GM19455 (cell line): ENCODE results near the gene DLK2.
"Not testable (repeated sequence)": the region's sequence is repeated elsewhere in the genome, so short reads cannot be mapped to it uniquely, and the experiment has no call there.

Experiments used
- ATAC-seq: cut with Tn5 transposase; IDR thresholded peaks from one replicate; pipeline ENCODE4 v1.9.1; 2021; ENCODE audit not compliant: unreplicated experiment

The DLK2 gene

DNA sequence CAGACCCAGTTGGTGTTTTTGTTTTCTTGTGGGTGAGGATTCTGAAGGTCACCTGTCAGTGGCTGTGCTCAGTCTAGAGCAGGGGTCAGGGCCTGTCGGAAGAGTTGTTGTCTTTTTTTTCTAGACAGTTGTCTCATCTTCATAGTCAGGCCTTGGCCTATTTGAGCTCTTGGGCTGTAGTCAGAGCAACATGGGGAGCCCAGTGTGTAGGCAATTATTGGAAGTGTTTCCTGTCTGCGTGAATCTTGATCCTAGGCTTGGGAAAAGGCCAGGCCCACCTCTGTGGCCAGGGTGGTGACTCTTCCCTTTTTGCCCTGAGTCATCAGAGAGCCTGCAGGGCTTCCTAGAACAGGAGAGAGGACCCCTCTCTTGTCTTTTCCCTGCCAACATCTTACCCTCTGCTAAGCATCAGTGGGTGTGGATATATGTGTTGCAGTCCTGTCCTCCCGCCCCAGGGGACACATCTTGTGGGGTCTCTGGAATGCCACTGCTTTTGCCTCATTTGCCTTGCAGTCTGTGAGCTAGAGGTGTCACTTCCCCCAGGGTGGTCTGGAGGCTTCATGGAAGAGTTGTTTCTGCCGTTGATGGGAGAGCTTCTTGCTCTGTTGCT is 33.4 kb upstream of the DLK2 start:
- ATAC-seq: no peak

DNA sequence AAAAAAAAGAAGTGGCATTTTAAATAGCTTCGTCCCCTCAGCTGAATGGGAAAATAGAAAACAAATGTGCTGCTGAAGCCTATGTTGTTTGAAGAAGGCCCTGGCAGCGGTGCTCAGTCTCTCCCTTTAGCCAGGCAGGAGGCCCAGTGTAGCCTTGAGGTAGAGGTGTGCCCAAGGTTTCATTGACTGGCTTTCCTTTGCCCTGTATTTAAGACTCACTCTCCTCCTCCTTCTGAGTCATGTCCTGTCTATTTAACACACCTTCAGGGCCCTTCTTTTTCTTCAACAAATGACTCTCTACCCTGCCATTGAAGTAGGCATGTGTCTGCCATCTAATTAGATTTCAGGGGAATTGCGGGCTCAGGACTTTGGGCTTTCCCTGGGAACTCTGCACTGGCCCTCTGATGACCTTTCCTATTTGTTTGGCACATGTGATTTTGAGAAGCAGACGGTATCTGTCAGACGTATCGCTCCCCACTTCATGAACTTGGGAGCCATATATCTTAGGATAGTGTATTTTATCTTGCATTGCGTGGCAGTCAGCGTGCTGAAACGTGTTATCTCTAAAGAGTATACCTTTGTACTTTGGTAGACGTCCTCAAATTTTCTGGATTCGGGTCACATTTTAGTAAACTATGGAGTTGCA is 26.4 kb upstream of the DLK2 start:
- ATAC-seq: no peak

DNA sequence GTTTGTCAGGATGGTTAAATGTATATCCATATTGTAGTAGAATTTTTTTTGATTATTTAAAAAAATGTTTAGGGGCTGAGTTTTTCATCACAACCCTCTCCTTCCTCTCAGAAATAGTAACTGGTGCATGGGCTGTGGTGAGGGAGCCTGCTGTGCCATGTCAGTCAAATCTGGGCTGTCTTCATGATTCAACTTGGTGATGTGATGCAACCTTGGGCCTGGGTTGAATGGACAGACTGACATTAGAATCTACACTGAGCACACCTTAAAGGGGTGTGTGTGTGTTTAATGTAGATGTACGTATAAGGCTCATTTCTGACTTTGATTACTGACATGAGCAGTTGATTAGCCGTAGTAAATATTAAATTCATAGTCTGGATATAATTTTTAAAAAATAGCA is 25.7 kb upstream of the DLK2 start:
- ATAC-seq: no peak

DNA sequence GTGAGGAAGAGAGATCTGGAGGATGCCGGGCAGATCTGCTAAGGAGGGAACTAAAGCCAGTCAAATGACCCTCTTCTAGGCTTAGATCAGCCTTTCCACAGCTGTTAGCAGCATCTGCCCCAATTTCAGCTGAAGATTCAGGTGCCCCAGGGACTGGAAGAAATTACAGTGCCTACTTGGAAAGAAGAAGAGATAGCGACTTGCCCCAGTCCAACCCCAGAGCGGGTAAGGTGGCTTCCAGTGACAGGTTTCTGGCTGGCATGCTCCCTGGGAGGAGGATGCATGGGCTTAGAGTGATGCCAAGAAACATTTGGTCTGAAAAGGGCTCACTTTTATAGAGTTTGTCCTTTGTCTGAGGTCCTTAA is 22.6 kb upstream of the DLK2 start:
- ATAC-seq: no peak

DNA sequence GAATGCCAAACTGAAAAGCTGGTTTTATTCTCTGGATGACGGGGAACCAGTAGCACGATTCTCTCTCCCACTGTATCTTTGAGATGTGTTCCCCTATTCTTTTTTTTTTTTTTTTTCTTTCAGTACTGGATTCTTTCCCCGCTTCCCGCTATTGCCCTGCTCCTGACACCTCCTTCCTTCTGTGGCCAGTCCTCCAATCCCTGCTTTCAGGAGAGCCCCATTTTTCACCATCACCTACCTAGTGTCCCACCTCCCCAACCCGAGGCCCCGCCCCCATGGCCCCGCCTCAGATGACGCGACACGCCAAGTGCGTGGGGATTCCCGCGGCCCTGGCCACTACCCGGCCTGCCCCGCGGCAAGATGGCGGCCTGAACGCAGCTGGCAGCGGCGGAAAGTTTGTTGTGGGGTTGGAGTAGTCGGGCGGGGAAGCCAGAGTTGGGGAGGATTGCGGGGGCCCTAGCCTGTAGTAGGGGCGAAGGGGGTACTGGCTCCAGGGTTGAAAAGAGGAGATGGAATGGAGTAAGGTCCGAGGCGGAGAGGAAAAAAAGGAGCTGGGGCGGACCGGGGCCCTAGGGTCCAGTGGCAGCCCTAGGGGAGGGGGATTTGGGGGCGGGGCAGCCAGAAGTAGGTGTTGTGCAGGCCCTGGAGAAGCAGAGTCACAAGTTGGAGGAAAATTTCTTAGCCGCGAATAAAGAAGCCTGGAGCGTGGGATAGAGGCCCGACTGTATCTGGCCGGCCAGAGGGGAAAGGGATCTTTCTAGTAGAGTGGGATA is 22.1 kb upstream of the DLK2 start, which contains the start of gene TJAP1:
TJAP1 (plus strand) TSS at position 336 of the 773 bp plus-strand sequence. CDS start 21,432 bp downstream, outside the sequence.
- ATAC-seq: peak; percentile 93

DNA sequence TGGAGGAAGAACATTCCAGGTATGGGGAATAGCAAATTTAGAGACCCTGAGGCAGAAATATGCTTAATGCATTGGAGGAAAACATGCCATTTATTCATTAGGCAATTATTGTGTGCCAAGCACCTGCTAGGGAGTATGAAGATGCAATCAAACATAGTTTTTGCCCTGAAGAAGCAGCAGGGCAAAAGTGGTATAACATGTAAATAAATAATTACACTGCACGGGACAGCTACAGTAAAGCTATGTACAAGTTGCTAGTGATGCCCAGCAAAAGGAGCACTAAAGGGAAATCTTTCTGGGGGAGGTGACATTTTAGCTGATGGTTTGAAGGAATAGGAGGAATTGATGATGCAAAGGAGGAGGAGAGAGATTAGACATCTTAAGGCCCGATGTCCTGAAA is 21.4 kb upstream of the DLK2 start:
- no peak for ATAC-seq

DNA sequence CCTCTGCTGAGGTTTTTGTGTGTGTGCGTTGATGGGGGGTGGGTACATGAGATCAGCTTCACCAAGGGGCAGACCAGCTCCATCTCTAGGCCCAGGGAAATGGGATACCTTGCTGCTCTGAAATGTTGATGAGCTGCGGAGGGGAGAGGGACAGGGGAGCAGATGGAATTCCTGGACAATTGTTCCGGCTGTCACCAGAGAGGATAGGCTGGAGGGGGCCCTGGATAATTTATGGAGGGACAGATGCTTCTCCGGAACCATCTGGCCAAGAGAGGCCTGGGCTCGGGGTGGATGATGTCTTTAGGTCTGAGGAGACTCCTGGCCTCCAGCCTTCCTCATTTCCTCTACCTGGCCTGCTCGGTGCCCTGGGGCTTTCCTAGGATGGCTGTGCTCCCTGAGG is 20.2 kb upstream of the DLK2 start:
- ATAC-seq: no peak

DNA sequence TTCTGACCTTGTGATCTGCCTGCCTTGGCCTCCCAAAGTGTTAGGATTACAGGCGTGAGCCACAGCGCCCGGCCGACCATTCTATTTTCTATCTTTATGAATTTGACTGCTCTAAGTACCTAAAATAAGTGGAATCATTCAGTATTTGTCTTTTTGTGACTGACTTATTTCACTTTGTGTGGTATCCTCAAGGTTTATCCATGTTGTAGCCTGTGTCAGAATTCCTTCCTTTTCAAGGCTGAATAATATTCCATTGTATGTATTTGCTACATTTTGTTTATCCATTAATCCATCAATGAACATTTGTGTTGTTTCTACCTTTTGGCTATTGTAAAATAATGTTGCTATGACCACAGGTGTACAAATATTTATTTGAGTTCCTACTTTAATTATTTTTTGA is 17.2 kb upstream of the DLK2 start:
- ATAC-seq: no peak

DNA sequence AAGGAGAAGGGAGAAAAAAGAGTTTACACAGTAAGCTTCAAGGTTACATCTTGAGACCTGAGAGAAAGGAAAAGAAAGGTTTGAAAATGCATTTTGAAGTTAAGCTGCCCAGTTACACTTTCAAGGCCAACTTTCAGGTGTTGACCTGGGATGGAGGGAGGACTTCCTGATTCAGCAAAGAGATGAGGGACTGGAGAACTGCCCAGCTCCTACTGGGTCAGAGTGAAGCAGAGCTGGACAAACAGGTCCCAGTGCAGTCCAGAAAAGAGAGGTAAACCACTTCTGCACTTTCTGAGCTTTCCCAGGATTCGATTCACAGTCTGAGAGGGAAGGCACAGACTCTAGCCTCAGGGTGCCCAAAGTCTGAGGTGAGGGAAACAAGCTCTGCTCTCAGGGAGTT is 16.1 kb upstream of the DLK2 start:
- ATAC-seq: no peak

DNA sequence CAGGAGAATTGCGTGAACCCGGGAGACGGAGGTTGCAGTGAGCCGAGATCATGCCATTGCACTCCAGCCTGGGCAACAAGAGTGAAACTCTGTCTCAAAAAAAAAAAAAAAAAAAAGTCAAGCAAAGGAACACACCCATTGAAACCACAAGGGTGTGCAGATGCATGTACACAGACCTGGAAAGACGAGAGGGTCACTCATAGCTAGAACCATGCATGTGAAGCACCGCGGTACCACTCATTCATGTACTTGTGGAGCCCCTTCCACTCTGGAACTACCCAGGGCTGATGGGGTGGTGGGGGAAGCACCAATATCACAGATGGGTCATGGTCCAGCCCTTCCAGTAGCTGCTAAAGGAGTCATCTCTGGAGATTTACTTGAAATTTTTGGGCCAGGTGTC is 14.6 kb upstream of the DLK2 start:
- ATAC-seq: no peak

DNA sequence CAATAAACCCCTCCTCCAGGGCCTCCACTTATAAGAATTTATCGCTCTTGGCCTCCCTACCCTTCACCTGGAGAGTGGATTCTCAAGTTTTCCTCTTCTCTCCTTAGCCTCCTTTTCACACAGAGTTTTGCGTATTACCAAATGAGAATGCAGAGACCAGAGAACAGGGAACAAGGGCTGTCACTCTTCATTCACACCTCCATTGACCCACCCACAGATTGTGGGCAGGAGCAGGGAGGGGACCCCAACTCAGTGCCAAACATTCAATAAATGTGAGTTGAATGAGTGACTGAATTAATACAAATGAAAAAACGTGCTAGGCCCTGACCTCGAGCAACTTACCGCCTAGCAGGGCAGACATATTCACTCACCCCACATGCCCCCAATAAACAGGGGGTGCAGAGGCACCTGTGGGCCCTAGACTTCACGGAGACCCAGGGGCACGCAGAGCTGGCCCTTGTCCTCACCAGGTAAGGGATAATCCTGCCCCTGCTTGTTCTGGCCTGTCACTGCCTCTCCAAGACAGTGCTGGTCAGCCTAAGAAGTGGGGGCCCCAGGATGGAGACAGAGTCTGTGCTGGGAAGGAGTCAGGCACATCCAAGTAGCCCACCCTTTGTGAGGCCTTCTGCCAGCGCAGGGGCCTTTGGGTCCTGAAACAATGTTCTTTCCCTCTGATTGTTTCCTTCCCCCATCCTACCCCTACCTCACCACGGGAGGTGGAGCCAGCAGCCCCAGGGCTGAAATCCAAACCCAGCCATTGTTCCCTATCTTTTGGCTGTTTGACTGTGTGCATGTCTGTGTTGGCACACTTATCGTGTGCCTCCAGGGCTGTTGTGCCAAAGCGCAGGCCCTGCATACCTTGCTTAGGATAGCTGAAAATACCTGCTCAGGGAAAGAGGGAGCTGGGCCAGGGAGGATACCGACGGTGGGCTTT is 13.7 kb upstream of the DLK2 start:
- no peak for ATAC-seq

DNA sequence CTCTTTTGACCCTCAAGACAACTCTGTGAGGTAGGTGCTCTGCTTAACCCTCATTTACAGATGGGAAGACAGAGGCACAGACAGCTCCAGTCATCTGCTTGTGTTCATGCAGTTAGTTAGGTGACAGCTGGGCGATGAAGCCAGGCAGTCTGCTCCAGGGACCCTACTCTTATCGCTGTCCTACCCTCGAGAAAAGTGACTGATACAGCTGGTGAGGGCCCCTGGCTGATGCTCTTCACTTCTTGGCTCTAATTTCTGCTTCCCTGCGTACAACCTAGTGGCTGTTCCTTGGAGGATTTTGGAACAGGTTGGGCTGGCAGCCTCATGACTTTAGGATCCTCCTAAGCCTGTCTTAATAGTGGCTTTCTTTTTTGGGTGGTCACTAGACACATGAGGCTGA is 12.9 kb upstream of the DLK2 start:
- no peak for ATAC-seq

DNA sequence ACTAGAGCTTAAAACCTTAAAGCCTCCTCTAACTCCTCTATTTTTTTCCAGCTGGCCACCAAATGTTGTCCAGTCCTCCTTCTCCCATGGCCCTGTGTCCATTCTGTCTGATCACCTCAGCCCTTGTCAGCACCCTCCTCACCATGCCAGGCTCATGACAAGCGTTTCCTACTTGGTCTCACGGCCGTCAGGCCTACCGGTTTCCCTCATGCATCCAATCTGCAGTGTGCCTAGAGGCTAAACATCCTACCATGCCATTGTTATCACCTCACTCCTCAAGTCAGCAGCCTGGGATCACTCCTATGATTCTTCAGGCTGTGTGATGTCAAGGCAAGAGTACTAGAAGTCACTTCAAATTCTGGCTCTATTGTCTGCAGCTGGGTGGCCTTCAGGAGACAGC is 12.4 kb upstream of the DLK2 start:
- ATAC-seq: no peak

DNA sequence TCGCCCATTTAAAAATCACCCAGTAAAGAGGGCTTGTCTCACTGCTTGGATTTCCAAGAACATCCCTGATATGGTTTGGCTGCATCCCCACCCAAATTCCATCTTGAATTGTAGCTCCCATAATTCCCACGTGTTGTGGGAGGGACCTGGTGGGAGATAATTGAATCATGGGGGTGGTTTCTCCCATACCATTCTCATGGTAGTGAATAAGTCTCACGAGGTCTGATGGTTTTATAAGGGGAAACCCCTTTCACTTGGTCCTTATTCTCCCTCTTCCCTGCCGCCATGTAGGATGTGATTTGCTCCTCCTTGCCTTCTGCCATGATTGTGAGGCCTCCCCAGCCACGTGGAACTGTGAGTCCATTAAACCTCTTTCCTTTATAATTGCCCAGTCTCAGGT is 11.9 kb upstream of the DLK2 start:
- ATAC-seq: not testable (repeated sequence)

DNA sequence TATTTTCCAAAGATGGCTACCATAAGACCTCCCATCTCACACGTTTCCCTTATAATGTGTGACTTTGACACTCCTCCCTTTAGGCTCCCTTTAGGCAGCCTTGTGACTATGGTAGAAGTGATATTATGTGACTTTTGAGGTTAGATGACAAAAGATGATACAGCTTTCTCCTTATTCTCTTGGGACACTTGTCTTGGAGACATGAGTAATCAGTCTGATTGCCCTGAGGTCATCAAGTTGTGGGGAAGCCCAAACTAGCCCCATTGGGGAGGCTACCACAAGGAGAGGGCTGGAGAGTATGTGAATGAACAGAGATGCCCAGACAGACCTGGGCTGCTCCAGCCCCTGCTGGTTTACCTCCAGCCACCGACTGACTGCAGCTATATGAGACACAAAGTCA is 10.6 kb upstream of the DLK2 start:
- ATAC-seq: no peak

DNA sequence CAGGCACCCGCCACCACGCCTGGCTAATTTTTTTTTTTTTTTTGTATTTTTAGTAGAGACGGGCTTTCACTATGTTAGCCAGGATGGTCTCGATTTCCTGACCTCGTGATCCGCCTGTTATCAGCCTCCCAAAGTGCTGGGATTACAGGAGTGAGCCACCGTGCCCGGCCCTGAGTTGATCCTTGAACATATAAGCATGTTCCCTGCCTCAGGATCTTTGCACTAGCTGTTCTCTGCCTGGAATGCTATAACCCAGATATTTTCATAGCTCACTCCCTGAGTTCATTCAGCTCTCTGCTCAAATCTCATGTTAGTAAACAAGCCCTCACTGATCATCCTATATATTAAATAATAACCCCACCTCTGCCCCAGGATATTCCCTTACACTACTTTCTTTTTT is 9.0 kb upstream of the DLK2 start:
- ATAC-seq: no peak

DNA sequence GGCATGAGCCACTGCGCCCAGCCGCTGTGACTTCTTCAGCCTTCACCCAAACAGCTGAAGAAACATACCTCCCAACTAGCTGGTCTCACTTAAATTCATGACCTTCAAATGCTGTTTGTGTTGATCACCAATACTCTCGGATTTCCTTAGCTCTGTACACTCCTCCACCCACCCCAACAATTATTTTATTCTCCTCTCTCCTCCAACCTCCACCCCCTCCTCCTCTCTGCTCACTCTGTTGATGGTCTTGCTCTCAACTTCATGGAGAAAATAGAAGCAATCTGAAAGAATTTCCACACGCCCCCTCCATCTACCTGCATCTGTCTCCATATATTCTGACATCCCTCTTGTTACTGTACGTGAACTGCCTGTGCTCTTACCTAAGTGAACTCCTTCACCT is 6.6 kb upstream of the DLK2 start:
- no peak for ATAC-seq

DNA sequence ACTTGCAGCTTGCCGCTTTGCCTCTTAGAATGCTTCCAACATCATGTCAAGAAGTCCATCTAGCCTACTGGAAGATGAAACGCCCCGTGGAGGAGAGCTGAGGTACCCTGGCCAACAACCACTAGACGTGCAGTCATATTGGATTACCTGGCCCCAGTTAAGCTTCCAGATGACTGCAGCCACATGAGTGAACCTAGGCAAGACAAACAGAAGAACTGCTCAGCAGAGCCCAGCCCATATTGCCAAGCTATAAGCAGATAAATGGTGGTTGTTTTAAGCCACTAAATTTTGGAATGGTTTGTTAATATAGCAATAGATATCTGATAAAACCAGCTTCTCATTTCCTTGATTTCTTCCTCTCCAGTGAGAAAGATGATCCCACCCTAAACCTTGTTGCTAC is 4.7 kb upstream of the DLK2 start:
- no peak for ATAC-seq

DNA sequence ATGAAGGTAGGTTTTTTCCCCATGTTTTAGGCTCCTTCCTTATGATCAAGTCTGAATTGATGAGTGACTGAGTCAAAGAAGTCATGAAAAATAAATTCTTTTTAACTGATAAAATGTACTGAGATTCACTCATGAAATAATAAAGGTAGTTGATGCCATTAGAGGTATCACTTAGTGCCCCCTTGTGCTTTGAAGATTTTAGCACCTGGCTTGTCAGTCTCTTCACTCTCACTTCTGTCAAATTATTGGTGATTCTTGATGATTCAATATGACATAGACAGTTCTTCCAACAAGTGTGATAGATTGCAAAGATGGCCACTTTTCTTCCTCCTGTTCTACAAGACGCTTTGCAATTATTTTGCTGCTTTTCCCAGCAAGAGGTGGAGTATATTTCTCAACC is 4.2 kb upstream of the DLK2 start:
- ATAC-seq: no peak

DNA sequence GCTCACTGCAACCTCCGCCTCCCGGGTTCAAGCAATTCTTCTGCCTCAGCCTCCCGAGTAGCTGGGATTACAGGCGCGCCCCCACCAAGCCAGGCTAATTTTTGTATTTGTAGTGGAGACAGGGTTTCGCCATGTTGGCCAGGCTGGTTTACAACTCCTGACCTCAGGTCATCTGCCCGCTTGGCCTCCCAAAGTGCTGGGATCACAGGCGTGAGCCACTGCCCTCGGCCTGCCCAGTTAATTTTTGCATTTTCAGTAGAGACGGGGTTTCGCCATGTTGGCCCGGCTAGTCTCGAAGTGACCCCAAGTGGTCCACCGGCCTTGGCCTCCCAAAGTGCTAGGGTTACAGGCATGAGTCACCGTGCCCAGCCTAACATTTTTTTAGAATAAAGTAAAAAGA is 2.8 kb upstream of the DLK2 start:
- not testable (repeated sequence) for ATAC-seq

DNA sequence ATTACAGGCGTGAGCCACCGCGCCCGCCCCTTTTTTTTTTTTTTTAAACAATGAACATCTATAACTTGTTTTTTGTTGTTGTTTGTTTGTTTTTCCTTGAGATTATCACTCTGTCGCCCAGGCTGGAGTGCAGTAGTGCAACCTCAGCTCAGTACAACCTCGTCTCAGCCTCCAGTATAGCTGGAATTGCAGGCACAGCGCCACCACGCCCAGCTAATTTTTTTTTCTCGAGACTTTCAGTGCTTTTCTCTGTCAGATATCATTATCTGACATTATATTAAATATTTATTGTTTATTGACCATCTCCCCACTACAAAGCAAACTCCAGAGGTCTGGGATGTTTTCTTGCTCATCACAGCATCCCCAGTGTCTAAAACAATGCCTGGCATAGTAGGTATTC is 2.3 kb upstream of the DLK2 start:
- no peak for ATAC-seq
